H9 (cell line): ENCODE data around the gene KCNAB1. TPM values are rescaled to one million over a fixed set of nuclear protein-coding genes. Genes with fewer than 3 reads are reported as not detected.

ENCODE experiments used
- DNase-seq: peaks from one replicate; pipeline ENCODE4 v3.0.0-alpha.2; 2017
- H2AFZ ChIP-seq: one replicate; pipeline ENCODE4 v1.6.1; 2013; ENCODE audit warnings: mild to moderate bottlenecking, low read length, control low read depth, moderate library complexity
- H2AK5ac ChIP-seq: 2 replicates; pipeline ENCODE4 v1.6.1; 2013; ENCODE audit warnings: low read length, control low read depth, mixed read lengths; ENCODE audit not compliant: insufficient read length
- H2BK120ac ChIP-seq: one replicate; pipeline ENCODE4 v1.6.1; 2013; ENCODE audit warnings: low read depth, mild to moderate bottlenecking, low read length, control low read depth, inconsistent platforms; ENCODE audit not compliant: poor library complexity, severe bottlenecking
- H2BK12ac ChIP-seq: 2 replicates; pipeline ENCODE4 v1.6.1; 2013; ENCODE audit warnings: low read length, control low read depth, mixed read lengths, low read depth; ENCODE audit not compliant: insufficient read length
- H2BK15ac ChIP-seq: 2 replicates; pipeline ENCODE4 v1.6.1; 2013; ENCODE audit warnings: low read depth, low read length, control low read depth
- H2BK20ac ChIP-seq: one replicate; pipeline ENCODE4 v1.6.1; 2013; ENCODE audit warnings: low read depth, mild to moderate bottlenecking, low read length, control low read depth, inconsistent platforms; ENCODE audit not compliant: poor library complexity, severe bottlenecking
- H2BK5ac ChIP-seq: 2 replicates; pipeline ENCODE4 v1.6.1; 2013; ENCODE audit warnings: low read length, control low read depth, mixed read lengths; ENCODE audit not compliant: insufficient read length
- H3K14ac ChIP-seq: 2 replicates; pipeline ENCODE4 v1.6.1; 2013; ENCODE audit warnings: low read length, control low read depth; ENCODE audit not compliant: insufficient read depth
- H3K18ac ChIP-seq: 2 replicates; pipeline ENCODE4 v1.6.1; 2013; ENCODE audit warnings: low read depth, mild to moderate bottlenecking, mixed read lengths, low read length, control low read depth; ENCODE audit not compliant: insufficient read length
- H3K23ac ChIP-seq: 2 replicates; pipeline ENCODE4 v1.6.1; 2013; ENCODE audit warnings: low read length, control low read depth, mixed read lengths, low read depth; ENCODE audit not compliant: insufficient read length
- H3K23me2 ChIP-seq: 2 replicates; pipeline ENCODE4 v1.6.1; 2013; ENCODE audit warnings: low read depth, mild to moderate bottlenecking, mixed read lengths, low read length, control low read depth; ENCODE audit not compliant: insufficient read length, poor library complexity, severe bottlenecking
- H3K27ac ChIP-seq: 2 replicates; pipeline ENCODE4 v1.5.1; 2013; ENCODE audit warnings: low read length, control low read depth, mixed read lengths, low read depth; ENCODE audit not compliant: insufficient read length
- H3K27me3 ChIP-seq: 2 replicates; pipeline ENCODE4 v1.6.1; 2013; ENCODE audit warnings: low read length, control low read depth, inconsistent platforms; ENCODE audit not compliant: insufficient read depth
- H3K4ac ChIP-seq: 2 replicates; pipeline ENCODE4 v1.6.1; 2013; ENCODE audit warnings: low read depth, mild to moderate bottlenecking, control low read depth, inconsistent platforms, low read length, moderate library complexity
- H3K4me1 ChIP-seq: 2 replicates; pipeline ENCODE4 v1.6.1; 2013; ENCODE audit warnings: low read length, control low read depth, inconsistent platforms; ENCODE audit not compliant: insufficient read depth
- H3K4me2 ChIP-seq: 2 replicates; pipeline ENCODE4 v1.6.1; 2013; ENCODE audit warnings: low read length, control low read depth, mixed read lengths; ENCODE audit not compliant: insufficient read length, insufficient read depth
- H3K56ac ChIP-seq: 2 replicates; pipeline ENCODE4 v1.6.1; 2013; ENCODE audit warnings: low read depth, mild to moderate bottlenecking, mixed read lengths, low read length, control low read depth; ENCODE audit not compliant: insufficient read length
- H3K79me1 ChIP-seq: 2 replicates; pipeline ENCODE4 v1.6.1; 2013; ENCODE audit warnings: low read depth, mild to moderate bottlenecking, moderate library complexity, low read length, control low read depth, inconsistent platforms; ENCODE audit not compliant: insufficient read depth, poor library complexity, severe bottlenecking
- H3K79me2 ChIP-seq: 2 replicates; pipeline ENCODE4 v1.6.1; 2013; ENCODE audit warnings: low read length, control low read depth, inconsistent platforms; ENCODE audit not compliant: insufficient read depth
- H3K9ac ChIP-seq: 2 replicates; pipeline ENCODE4 v1.6.1; 2013; ENCODE audit warnings: low read length, control low read depth, mixed read lengths; ENCODE audit not compliant: insufficient read length; ENCODE audit errors: extremely low read depth
- H3K9me3 ChIP-seq: one replicate; pipeline ENCODE4 v1.6.1; 2013; ENCODE audit warnings: low read depth, low read length, inconsistent platforms; ENCODE audit not compliant: control insufficient read depth
- H3T11ph ChIP-seq: one replicate; pipeline ENCODE4 v1.6.1; 2013; ENCODE audit warnings: mild to moderate bottlenecking, low read length, control low read depth, inconsistent platforms
- H4K20me1 ChIP-seq: one replicate; pipeline ENCODE4 v1.6.1; 2013; ENCODE audit not compliant: control insufficient read depth, insufficient read length, insufficient read depth
- H4K5ac ChIP-seq: 2 replicates; pipeline ENCODE4 v1.6.1; 2013; ENCODE audit warnings: low read depth, mild to moderate bottlenecking, mixed read lengths, low read length, control low read depth; ENCODE audit not compliant: insufficient read length
- H4K8ac ChIP-seq: replicated peaks from 2 replicates; pipeline ENCODE4 v1.6.1; 2013; ENCODE audit warnings: low read length, control low read depth, mixed read lengths, low read depth; ENCODE audit not compliant: insufficient read length
- H4K91ac ChIP-seq: 2 replicates; pipeline ENCODE4 v1.6.1; 2013; ENCODE audit warnings: low read depth, mild to moderate bottlenecking, moderate library complexity, mixed read lengths, low read length, control low read depth; ENCODE audit not compliant: insufficient read length
- H3K27ac Mint-ChIP-seq, 3 experiments: 2 replicates in 2 of 3; 3 replicates in 1 of 3; pipeline ENCODE4 v1.8.0; 2020 to 2021; ENCODE audit warnings: mixed read lengths in 3 of 3, mild to moderate bottlenecking in 1 of 3, moderate library complexity in 1 of 3
- H3K27me3 Mint-ChIP-seq: 2 replicates; pipeline ENCODE4 v1.8.0; 2021; ENCODE audit warnings: low read depth, mild to moderate bottlenecking, moderate library complexity, mixed read lengths
- H3K36me3 Mint-ChIP-seq, 3 experiments: 2 replicates in 2 of 3; 3 replicates in 1 of 3; pipeline ENCODE4 v1.8.0; 2020 to 2021; ENCODE audit warnings: low read depth in 3 of 3, mixed read lengths in 3 of 3; ENCODE audit not compliant: insufficient read depth in 1 of 3
- H3K4me1 Mint-ChIP-seq, 2 experiments: 2 replicates each; pipeline ENCODE4 v1.8.0; 2020; ENCODE audit warnings: mixed read lengths in 2 of 2
- H3K4me3 Mint-ChIP-seq, 2 experiments: 2 replicates in 1 of 2; 3 replicates in 1 of 2; pipeline ENCODE4 v1.8.0; 2020 to 2021; ENCODE audit warnings: mild to moderate bottlenecking in 2 of 2, mixed read lengths in 2 of 2, moderate library complexity in 1 of 2
- H3K9me3 Mint-ChIP-seq, 2 experiments: 2 replicates in 1 of 2; 3 replicates in 1 of 2; pipeline ENCODE4 v1.8.0; 2020; ENCODE audit warnings: mild to moderate bottlenecking in 2 of 2, mixed read lengths in 2 of 2, moderate library complexity in 1 of 2
- CTCF ChIP-seq: fragments of 200-600 bp; sonication (generic); conservative IDR thresholded peaks from 3 replicates; pipeline ENCODE4 v1.8.0; 2021; ENCODE audit warnings: antibody characterized with exemption, mild to moderate bottlenecking
- WGBS: extraction: QIAGEN DNeasy Blood & Tissue Kit; methylation state at CpG from one replicate; pipeline ENCODE4 v1.1.7; 2013; ENCODE audit warnings: missing lambda C conversion rate, low lambda C conversion rate, mixed read lengths; ENCODE audit not compliant: insufficient read length; ENCODE audit errors: extremely low coverage; 5-methylcytosine and 5-hydroxymethylcytosine counted together
- total RNA-seq: library from RNA; stranded (reverse); gene quantifications from 2 replicates; pipeline ENCODE4 v1.2.1, GENCODE V29; 2021

KCNAB1 gene
- total RNA-seq, 1 experiment from 2014 or later = 3.7 TPM

GRCh38 chr3:156404217-156404616 is 283.8 kb downstream of the KCNAB1 start:
- no peak overlapping the region for H2BK15ac ChIP-seq

More at GRCh38 chr3:156404217-156404616, 283.8 kb downstream of the KCNAB1 start:
- no peak overlapping the region for H2BK12ac ChIP-seq
- no peaks in the 10 kb centered on the region for H3K79me1 ChIP-seq
- H3K14ac ChIP-seq = no peak overlapping the region
- Mint-ChIP-seq H3K36me3 (no peaks in the 10 kb centered on the region), H3K4me3 (no peak overlapping the region), H3K27ac (no peak overlapping the region), H3K4me1 (peaks cover 21% of the 10 kb centered on the region in 2 experiments), H3K27me3 (peaks cover 1% of the 10 kb centered on the region; the same call in 1 of the 2 replicates), H3K9me3 (no peaks in the 10 kb centered on the region; a peak in 1 of 5 replicates)
- H3K23me2 ChIP-seq = no peaks in the 10 kb centered on the region
- no peak overlapping the region for H3K9ac ChIP-seq
- no peak overlapping the region for H3K4ac ChIP-seq
- TF ChIP-seq CTCF = no peak
- H3K9me3 ChIP-seq = no peaks in the 10 kb centered on the region
- no peak overlapping the region for H4K8ac ChIP-seq
- H3K27me3 ChIP-seq = no peaks in the 10 kb centered on the region
- no peak overlapping the region for H3K56ac ChIP-seq
- H4K5ac ChIP-seq = no peak overlapping the region
- no CpG with 5 or more reads among the region's 3 CpGs for WGBS
- no peaks in the 10 kb centered on the region for H3K4me1 ChIP-seq
- no peak for DNase-seq
- H2BK5ac ChIP-seq = no peak overlapping the region
- no peak overlapping the region for H3K23ac ChIP-seq
- H2BK20ac ChIP-seq = no peak overlapping the region
- no peak overlapping the region for H2AFZ ChIP-seq
- H3T11ph ChIP-seq = no peak overlapping the region
- H3K18ac ChIP-seq = no peak overlapping the region
- H2BK120ac ChIP-seq = no peak overlapping the region
- H3K27ac ChIP-seq = no peak overlapping the region
- no peak overlapping the region for H3K4me2 ChIP-seq
- no peaks in the 10 kb centered on the region for H4K20me1 ChIP-seq
- no peak overlapping the region for H2AK5ac ChIP-seq
- no peaks in the 10 kb centered on the region for H3K79me2 ChIP-seq
- H4K91ac ChIP-seq = no peak overlapping the region
